Hepatocyte (in vitro differentiated cells): Measurements from ENCODE around the gene FAM114A2. TPM values are rescaled to one million over a fixed set of nuclear protein-coding genes. Genes with fewer than 3 reads are reported as not detected.

Source experiments
- DNase-seq: peaks from one replicate; pipeline ENCODE4 v3.0.0-alpha.2; 2016; ENCODE audit warnings: low spot score
- H2AFZ ChIP-seq: fragments of 200-600 bp; sonication (generic); 2 replicates; pipeline ENCODE4 v1.6.0; 2016; ENCODE audit warnings: antibody characterized with exemption, mild to moderate bottlenecking
- H3K27ac ChIP-seq: fragments of 200-600 bp; sonication (generic); 2 replicates; pipeline ENCODE4 v1.5.1; 2016; ENCODE audit warnings: mild to moderate bottlenecking
- H3K27me3 ChIP-seq: fragments of 200-600 bp; sonication (generic); 2 replicates; pipeline ENCODE4 v1.6.1; 2016
- H3K36me3 ChIP-seq: fragments of 200-600 bp; sonication (generic); replicated peaks from 2 replicates; pipeline ENCODE4 v1.5.1; 2016; ENCODE audit warnings: low read depth; ENCODE audit not compliant: insufficient read depth
- H3K4me1 ChIP-seq: fragments of 200-600 bp; sonication (generic); 2 replicates; pipeline ENCODE4 v1.5.1; 2016; ENCODE audit warnings: mild to moderate bottlenecking, moderate library complexity; ENCODE audit not compliant: insufficient read depth
- H3K4me2 ChIP-seq: fragments of 200-600 bp; sonication (generic); 2 replicates; pipeline ENCODE4 v1.6.0; 2016
- H3K4me3 ChIP-seq: fragments of 200-600 bp; sonication (generic); 2 replicates; pipeline ENCODE4 v1.5.1; 2016; ENCODE audit warnings: mild to moderate bottlenecking
- H3K79me2 ChIP-seq: fragments of 200-600 bp; sonication (generic); 2 replicates; pipeline ENCODE4 v1.6.0; 2017; ENCODE audit warnings: mild to moderate bottlenecking
- H3K9me2 ChIP-seq: fragments of 200-600 bp; sonication (generic); replicated peaks from 2 replicates; pipeline ENCODE4 v1.6.0; 2017; ENCODE audit warnings: mild to moderate bottlenecking; ENCODE audit not compliant: insufficient read depth
- H3K9me3 ChIP-seq: fragments of 200-600 bp; sonication (generic); 2 replicates; pipeline ENCODE4 v1.5.1; 2016; ENCODE audit warnings: low read depth, mild to moderate bottlenecking
- H4K20me1 ChIP-seq: fragments of 200-600 bp; sonication (generic); 2 replicates; pipeline ENCODE4 v1.6.0; 2016; ENCODE audit warnings: mild to moderate bottlenecking; ENCODE audit not compliant: insufficient read depth, poor library complexity, severe bottlenecking
- EZH2 ChIP-seq: fragments of 200-600 bp; sonication (generic); IDR thresholded peaks from 2 replicates; pipeline ENCODE4 v1.6.1; 2016; ENCODE audit warnings: antibody characterized with exemption, mild to moderate bottlenecking, borderline replicate concordance
- EZH2phosphoT487 ChIP-seq: fragments of 200-600 bp; sonication (generic); IDR thresholded peaks from one replicate; pipeline ENCODE4 v1.6.1; 2018; ENCODE audit warnings: antibody characterized with exemption, mild to moderate bottlenecking, low read depth, moderate library complexity; ENCODE audit not compliant: unreplicated experiment, severe bottlenecking
- WGBS: methylation state at CpG from one replicate; pipeline ENCODE4 v1.1.6; 2016; ENCODE audit warnings: low lambda C conversion rate; ENCODE audit errors: missing lambda C conversion rate; 5-methylcytosine and 5-hydroxymethylcytosine counted together
- polyA plus RNA-seq: library from polyadenylated mRNA; unstranded; fragments of >200 nt; fragmentation: Nextera tagmentation; extraction: Ambion mirVana; gene quantifications from 2 replicates; pipeline ENCODE4 v1.2.1, GENCODE V29; 2016
- total RNA-seq: library from RNA; depleted of rRNA; stranded (reverse); fragments of >200 nt; gene quantifications from 2 replicates; pipeline ENCODE4 v1.2.3, GENCODE V29; 2014
- TF ChIP-seq, protein P1 (sequence below): fragments of 200-600 bp; sonication (generic); IDR thresholded peaks from 2 replicates; pipeline ENCODE4 v1.5.1; 2016; ENCODE audit warnings: antibody characterized with exemption, mild to moderate bottlenecking; ENCODE audit not compliant: poor library complexity

Gene FAM114A2
- total and polyA plus RNA-seq, 2 experiments from 2014 or later = 12.0 to 22.8 TPM

DNA sequence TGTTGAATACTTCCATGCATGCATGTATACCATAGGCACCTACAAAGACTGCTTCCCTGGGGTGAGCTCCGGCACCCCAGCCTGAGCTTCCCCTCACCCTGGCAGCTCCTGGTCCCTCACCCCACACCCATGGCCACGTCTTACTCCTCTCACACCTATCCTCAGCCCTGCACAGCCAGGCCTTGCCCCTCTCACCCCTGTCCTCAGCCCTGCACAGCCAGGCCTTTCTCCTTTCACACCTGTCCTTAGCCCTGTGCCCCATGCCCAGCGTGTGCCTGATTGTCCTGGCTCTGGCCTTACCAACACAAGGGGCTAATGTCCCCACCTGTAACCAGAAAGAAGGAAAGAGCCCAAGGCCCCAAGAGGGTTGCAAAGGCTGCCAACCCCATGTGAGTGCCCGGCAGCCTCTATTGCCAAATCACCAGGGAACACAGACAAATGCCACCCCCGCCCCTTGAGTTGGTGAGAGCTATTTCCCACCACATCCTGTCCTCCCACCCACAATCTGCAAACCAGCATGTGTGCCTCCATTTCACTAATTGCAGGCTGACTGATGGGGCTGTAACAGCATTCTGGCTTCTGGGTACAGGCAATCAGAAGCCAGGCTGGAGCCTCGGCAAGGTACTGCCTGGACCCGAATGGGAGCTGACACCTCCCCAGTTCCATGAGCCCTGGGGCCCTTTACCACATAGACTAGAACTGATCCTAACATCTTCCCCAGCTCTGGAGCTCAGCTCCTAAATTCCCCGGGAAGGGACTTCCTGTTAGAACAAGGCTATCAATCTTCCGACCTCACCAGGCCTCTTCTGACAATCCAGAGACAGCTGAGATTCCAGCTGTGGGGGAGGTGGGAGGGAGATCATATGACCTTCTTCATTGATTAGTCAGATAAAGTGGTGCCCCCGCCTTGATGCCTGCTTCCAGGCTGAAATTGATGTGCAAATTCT, 78.2 kb downstream of the FAM114A2 start:
- Histone ChIP-seq H3K4me3 (no peak overlapping the region), H3K4me2 (no peak overlapping the region), H3K27ac (no peak overlapping the region), H3K36me3 (no peaks in the 10 kb centered on the region), H3K27me3 (no peaks in the 10 kb centered on the region), H3K9me3 (no peaks in the 10 kb centered on the region), H2AFZ (no peak overlapping the region), H3K9me2 (no peaks in the 10 kb centered on the region), H3K79me2 (no peaks in the 10 kb centered on the region), H4K20me1 (no peaks in the 10 kb centered on the region), H3K4me1 (peaks cover 4% of the 10 kb centered on the region)
- no peak for TF ChIP-seq EZH2
- no peak for TF ChIP-seq EZH2phosphoT487
- TF ChIP-seq, protein P1, sequence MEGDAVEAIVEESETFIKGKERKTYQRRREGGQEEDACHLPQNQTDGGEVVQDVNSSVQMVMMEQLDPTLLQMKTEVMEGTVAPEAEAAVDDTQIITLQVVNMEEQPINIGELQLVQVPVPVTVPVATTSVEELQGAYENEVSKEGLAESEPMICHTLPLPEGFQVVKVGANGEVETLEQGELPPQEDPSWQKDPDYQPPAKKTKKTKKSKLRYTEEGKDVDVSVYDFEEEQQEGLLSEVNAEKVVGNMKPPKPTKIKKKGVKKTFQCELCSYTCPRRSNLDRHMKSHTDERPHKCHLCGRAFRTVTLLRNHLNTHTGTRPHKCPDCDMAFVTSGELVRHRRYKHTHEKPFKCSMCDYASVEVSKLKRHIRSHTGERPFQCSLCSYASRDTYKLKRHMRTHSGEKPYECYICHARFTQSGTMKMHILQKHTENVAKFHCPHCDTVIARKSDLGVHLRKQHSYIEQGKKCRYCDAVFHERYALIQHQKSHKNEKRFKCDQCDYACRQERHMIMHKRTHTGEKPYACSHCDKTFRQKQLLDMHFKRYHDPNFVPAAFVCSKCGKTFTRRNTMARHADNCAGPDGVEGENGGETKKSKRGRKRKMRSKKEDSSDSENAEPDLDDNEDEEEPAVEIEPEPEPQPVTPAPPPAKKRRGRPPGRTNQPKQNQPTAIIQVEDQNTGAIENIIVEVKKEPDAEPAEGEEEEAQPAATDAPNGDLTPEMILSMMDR = no peak
- no peak for DNase-seq
- WGBS = 71% methylated on average over 10 of the region's 10 CpGs

DNA sequence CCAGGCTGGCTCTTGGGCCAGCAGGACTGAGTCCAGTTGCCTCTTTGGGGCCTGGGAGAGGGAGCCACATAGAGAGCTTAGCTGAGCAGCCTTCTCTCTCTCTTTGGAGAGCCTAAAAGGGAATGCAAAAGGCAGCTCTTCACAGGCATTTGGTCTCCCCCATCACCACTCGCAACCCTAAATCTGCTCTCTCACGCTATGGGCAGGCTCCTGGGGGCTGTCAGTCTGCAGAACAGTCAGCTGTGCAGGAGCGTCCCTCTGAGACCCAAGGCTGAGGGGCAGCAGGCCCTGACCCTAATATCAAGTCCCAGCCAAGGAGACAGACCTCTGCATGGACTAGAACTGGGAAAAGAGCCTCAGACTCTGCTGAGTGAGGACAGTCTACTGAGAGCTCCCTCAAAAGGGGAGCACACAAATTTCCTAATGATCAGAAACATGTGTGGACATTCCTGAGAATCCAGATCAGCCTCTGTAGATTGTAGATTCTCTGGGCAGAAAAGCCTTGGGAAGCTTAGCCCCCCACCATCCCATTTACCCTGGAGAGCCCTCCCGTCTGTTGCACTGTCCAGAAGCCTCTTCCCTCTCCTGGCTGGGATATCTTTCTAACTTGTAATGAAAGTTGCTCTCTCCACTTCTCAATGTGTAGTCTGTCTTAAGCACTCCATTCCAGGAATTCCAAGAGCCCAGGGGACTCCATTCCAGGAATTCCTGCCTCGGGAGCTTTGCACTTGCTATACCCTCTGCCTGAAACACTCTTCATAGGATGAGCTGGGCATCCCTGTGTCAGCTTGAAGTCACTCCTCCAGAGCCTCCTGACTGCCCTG, 79.4 kb downstream of the FAM114A2 start:
- TF ChIP-seq EZH2phosphoT487 (no peak), EZH2 (no peak)
- TF ChIP-seq, protein P1 = no peak
- Histone ChIP-seq H3K4me1 (peaks cover 4% of the 10 kb centered on the region), H2AFZ (no peak overlapping the region), H3K27ac (no peak overlapping the region), H3K9me2 (no peaks in the 10 kb centered on the region), H3K36me3 (no peaks in the 10 kb centered on the region), H3K27me3 (no peaks in the 10 kb centered on the region), H3K9me3 (no peaks in the 10 kb centered on the region), H4K20me1 (no peaks in the 10 kb centered on the region), H3K4me2 (no peak overlapping the region), H3K4me3 (no peak overlapping the region), H3K79me2 (no peaks in the 10 kb centered on the region)
- DNase-seq = no peak
- WGBS = 60% methylated on average over 5 of the region's 5 CpGs

DNA sequence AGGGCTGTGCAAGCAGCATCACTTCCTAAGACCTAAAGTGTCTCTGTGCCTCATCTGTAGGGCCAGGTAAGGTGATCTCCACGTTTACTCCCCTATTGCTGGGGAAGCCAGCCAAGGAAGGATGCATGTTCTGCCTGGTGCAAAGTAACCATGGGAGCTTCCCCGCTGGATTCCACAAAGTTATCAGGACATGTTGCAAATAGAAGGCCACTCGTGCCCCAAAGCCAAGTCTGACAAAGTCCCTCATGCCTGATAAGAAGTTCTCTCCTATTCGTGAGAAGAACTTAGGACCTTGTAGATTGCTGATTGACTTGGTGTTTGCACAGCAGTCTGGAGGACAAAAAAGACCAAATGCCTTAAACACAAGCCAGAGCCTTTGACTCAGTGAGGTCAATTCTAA, 81.5 kb downstream of the FAM114A2 start:
- 62% methylated on average over 4 of the region's 4 CpGs for WGBS
- Histone ChIP-seq H3K4me2 (no peak overlapping the region), H3K27ac (no peak overlapping the region), H3K4me1 (peaks cover 4% of the 10 kb centered on the region), H3K79me2 (no peaks in the 10 kb centered on the region), H3K27me3 (no peaks in the 10 kb centered on the region), H3K4me3 (no peak overlapping the region), H3K9me3 (no peaks in the 10 kb centered on the region), H2AFZ (no peak overlapping the region), H3K36me3 (no peaks in the 10 kb centered on the region), H4K20me1 (no peaks in the 10 kb centered on the region), H3K9me2 (no peaks in the 10 kb centered on the region)
- no peak for DNase-seq
- TF ChIP-seq, protein P1 = no peak
- TF ChIP-seq EZH2phosphoT487 (no peak), EZH2 (no peak)
